ENCODE measurements around the gene ATP10B. TPM values are rescaled to one million over a fixed set of nuclear protein-coding genes. Genes with fewer than 3 reads are reported as not detected.
A peak's percentile ranks its signal among the peaks of the same experiment; 100 is the strongest.

The ATP10B gene
- total and polyA plus RNA-seq, 8 donors: 0.76 to 20.4 (median 4.6) TPM

DNA sequence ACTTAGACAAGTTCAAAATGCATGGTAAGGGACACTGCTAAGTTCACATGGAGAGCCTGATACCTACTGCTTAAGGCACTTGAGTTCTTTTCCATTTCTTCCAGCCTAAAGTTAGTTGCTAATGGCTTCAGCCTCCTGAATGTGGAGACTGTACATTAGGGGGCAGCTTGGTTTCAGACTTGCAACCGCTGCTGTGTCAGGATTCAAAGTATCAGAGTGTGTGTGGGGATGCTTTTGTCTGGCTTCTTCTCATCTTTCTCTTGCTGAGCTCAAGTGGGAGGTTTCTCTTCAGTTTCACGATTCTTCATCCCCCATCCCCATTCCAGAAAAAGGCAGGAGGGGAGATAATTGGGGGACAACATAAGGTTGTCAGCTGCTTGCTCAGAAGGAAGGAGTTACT lies 49.4 kb downstream of the ATP10B start:
- intact Hi-C loops (cut with DNase I): no loop called here
- WGBS, 2 donors: 42 to 54% methylated on average over 2 of the region's 2 CpGs
- H3K27me3 ChIP-seq: no peaks in the 10 kb centered on the region
- no peaks in the 10 kb centered on the region for H3K36me3 ChIP-seq
- FAIRE-seq (no peak), ATAC-seq (peak in 3 of 4 donors; percentile 62 to 82 (median 73)), DNase-seq (peak in 1 of 6 donors; percentile 3)
- H3K4me3 ChIP-seq: no peak overlapping the region
- H3K4me1 ChIP-seq: peaks cover 0 to 8% (median 8%) of the 10 kb centered on the region in 3 donors
- H3K27ac ChIP-seq: no peak overlapping the region
- TF ChIP-seq, protein P1, sequence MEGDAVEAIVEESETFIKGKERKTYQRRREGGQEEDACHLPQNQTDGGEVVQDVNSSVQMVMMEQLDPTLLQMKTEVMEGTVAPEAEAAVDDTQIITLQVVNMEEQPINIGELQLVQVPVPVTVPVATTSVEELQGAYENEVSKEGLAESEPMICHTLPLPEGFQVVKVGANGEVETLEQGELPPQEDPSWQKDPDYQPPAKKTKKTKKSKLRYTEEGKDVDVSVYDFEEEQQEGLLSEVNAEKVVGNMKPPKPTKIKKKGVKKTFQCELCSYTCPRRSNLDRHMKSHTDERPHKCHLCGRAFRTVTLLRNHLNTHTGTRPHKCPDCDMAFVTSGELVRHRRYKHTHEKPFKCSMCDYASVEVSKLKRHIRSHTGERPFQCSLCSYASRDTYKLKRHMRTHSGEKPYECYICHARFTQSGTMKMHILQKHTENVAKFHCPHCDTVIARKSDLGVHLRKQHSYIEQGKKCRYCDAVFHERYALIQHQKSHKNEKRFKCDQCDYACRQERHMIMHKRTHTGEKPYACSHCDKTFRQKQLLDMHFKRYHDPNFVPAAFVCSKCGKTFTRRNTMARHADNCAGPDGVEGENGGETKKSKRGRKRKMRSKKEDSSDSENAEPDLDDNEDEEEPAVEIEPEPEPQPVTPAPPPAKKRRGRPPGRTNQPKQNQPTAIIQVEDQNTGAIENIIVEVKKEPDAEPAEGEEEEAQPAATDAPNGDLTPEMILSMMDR (IDR thresholded peaks at IDR 0.05): peak in 2 of 4 donors; percentile 8 to 13
- no peaks in the 10 kb centered on the region for H3K9me3 ChIP-seq

DNA sequence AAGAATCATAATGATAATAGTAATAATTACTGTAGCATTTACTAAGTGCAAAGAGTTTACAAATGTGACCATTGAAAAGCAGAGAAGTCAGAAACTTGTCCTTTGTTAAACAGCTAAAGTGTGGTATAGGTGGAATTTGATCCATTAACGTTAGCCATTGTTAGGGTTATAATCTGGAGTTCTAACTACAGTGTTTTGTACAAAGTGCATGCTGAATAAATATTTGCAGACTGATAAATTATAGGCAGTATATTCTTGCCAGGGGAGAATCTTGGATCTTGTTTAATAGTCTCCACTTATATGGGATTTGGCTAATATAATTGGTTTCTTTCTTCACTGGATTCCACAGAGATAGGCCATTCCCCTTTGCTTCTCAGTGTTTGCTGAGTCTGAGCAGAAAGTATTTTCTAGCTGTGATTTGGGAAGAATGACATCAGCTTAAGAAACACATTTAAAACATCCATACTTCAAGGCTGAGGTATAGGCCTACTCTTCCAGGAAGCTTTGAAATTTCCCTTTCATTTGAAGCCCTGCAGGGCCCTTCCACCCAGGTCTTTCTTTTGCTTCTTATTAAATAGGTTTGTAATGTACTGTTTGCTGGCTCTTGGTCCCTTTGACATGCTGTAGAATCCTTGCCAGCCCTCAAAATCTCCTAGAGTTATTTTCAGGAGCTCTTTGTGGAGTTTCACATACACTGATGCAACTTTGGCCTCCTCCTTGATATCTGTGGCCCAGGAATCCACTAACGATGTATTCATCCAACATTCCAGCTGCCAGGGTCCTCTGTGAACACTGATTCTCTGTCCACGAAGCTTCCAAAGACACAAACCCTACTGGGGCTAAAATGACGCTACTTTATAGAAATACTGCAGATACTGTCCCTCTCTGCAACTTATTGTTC lies 51.4 kb downstream of the ATP10B start:
- 63 to 64% methylated on average over 4 of the region's 4 CpGs for WGBS, 2 donors
- ATAC-seq: peak in 2 of 4 donors; percentile 20 to 32
- no peaks in the 10 kb centered on the region for H3K36me3 ChIP-seq

DNA sequence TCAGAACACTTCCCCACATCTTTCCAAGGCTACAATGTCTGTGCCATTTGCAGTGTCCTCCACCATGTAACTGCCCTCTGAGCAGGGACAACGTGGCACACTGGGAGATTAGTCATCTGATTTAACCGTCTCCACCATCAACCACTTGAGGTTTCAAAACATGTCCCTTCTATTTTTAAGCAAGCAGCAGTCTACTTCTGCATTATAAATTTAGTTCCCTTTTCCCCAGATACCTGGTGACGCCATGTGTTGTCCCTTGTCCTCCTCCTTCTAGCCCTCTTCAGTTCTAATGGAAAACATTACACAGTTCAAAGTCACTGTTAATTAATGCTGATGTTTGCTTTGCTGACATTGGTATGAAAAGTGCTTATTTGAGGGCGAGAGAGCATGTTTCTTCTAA lies 52.8 kb downstream of the ATP10B start:
- no peak overlapping the region for H3K4me3 ChIP-seq
- H3K4me1 ChIP-seq: peaks cover 0 to 8% (median 8%) of the 10 kb centered on the region in 3 donors
- DNase-seq: no peak
- H3K36me3 ChIP-seq: no peaks in the 10 kb centered on the region
- 62 to 64% methylated on average over 4 of the region's 4 CpGs for whole genome bisulfite sequencing, 2 donors
- intact Hi-C loops (cut with DNase I): no loop called here
- FAIRE-seq: no peak
- no peaks in the 10 kb centered on the region for H3K27me3 ChIP-seq
- ATAC-seq: peak in 3 of 4 donors; percentile 65 to 77 (median 74)
- TF ChIP-seq, protein P1 (IDR thresholded peaks at IDR 0.05): no peak
- no peak overlapping the region for H3K27ac ChIP-seq
- H3K9me3 ChIP-seq: no peaks in the 10 kb centered on the region

More for the DNA sequence above, 51.4 kb downstream of the ATP10B start:
- no peak for FAIRE-seq
- intact Hi-C loops (cut with DNase I): no loop called here
- H3K27ac ChIP-seq: no peak overlapping the region
- DNase-seq: no peak
- no peaks in the 10 kb centered on the region for H3K9me3 ChIP-seq
- TF ChIP-seq, protein P1 (IDR thresholded peaks at IDR 0.05): no peak
- H3K4me3 ChIP-seq: no peak overlapping the region
- H3K27me3 ChIP-seq: no peaks in the 10 kb centered on the region
- peaks cover 0 to 8% (median 8%) of the 10 kb centered on the region in 3 donors for H3K4me1 ChIP-seq

DNA sequence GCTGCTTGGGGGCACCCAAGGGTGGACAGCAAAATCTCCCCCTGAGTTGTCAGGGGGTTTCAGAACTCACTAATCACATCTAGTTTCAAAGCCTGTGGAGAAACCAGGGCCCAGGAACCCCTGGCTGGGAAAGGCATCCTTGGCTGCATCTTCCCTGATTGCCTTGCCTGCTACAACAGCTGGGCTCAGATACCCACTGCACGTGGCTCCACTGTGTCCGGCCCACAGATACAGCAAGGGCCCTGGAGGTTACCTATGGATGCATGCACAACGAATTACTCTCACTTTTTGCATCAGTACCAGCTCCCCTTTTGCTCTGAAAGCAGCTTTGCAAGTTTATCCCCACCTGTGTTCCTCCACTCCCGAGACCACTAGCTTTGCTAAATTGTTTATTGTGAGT lies 55.0 kb downstream of the ATP10B start:
- TF ChIP-seq, protein P1 (IDR thresholded peaks at IDR 0.05): no peak
- intact Hi-C loops (cut with DNase I): no loop called here
- Histone ChIP-seq H3K27ac (no peak overlapping the region), H3K36me3 (no peaks in the 10 kb centered on the region), H3K4me3 (no peak overlapping the region), H3K4me1 (peaks cover 0 to 8% (median 8%) of the 10 kb centered on the region in 3 donors), H3K27me3 (no peaks in the 10 kb centered on the region), H3K9me3 (no peaks in the 10 kb centered on the region)
- DNase-seq (no peak), ATAC-seq (no peak), FAIRE-seq (no peak)
- 80 to 85% methylated on average over 4 of the region's 4 CpGs for WGBS, 2 donors

DNA sequence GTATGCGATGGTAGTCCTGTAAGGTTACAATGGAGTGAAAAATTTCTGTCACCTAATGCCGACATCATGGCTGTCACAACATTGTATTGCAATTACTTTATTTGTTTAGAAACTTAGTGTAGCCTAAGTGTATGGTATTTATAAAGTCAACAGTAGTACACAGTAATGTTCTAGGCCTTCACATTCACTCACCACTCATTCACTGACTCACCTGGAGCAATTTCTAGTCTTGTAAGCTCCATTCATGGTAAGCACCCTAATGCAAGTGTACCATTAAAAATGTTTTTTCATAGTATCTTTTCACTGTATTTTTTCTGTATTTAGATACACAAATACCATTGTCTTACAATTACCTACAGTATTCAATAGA lies 58.5 kb downstream of the ATP10B start:
- TF ChIP-seq, protein P1 (IDR thresholded peaks at IDR 0.05): no peak
- Histone ChIP-seq H3K36me3 (no peaks in the 10 kb centered on the region), H3K27ac (no peak overlapping the region), H3K4me3 (no peak overlapping the region), H3K27me3 (no peaks in the 10 kb centered on the region), H3K9me3 (no peaks in the 10 kb centered on the region), H3K4me1 (no peaks in the 10 kb centered on the region)
- intact Hi-C loops (cut with DNase I): no loop called here
- WGBS, 2 donors: 87 to 93% methylated on average over 2 of the region's 2 CpGs
- no peak for ATAC-seq
- DNase-seq: no peak
- FAIRE-seq: no peak

Data from pancreas (tissue), 10 donors.